PC-9 (cell line): ENCODE measurements around the gene LIN7A. TPM values are rescaled to one million over a fixed set of nuclear protein-coding genes. Genes with fewer than 3 reads are reported as not detected.

ENCODE experiments used
- BruUV-seq: library from RNA; stranded (reverse); fragments of 400-500 nt; replicated peaks from 2 replicates; lab custom pipeline; 2021; lab: Mats Ljungman, UMichigan
- CTCF ChIA-PET: fragments of 300-600 bp; sonication (Branson Sonifier 250); formaldehyde crosslinking; loops from one replicate; lab custom pipeline; 2022; ENCODE audit warnings: antibody characterized with exemption; lab: Charles Lee
- POLR2A ChIA-PET: fragments of 300-600 bp; sonication (Branson Sonifier 250); formaldehyde crosslinking; loops from one replicate; lab custom pipeline; 2022; ENCODE audit warnings: antibody characterized with exemption; ENCODE audit not compliant: unreplicated experiment; lab: Charles Lee
- DNase-seq, 2 experiments: peaks; one replicate each; pipeline versions ENCODE4 v3.0.0 to v3.0.0-alpha.2; 2015 to 2022; ENCODE audit warnings: mixed read lengths in 1 of 2
- H2AFZ ChIP-seq: fragments of 200-600 bp; sonication (generic); 2 replicates; pipeline ENCODE4 v1.8.1; 2017; ENCODE audit warnings: antibody characterized with exemption
- H3F3A ChIP-seq: fragments of 200-600 bp; sonication (generic); 2 replicates; pipeline ENCODE4 v1.8.1; 2017; ENCODE audit warnings: antibody characterized with exemption, mild to moderate bottlenecking, low read depth; ENCODE audit not compliant: insufficient read depth
- H3K27ac ChIP-seq: fragments of 200-600 bp; sonication (generic); 2 replicates; pipeline ENCODE4 v1.6.1; 2016; ENCODE audit warnings: mixed run types
- H3K27me3 ChIP-seq: fragments of 200-600 bp; sonication (generic); 2 replicates; pipeline ENCODE4 v1.6.1; 2016; ENCODE audit warnings: low read depth, mixed run types; ENCODE audit not compliant: insufficient read depth
- H3K36me3 ChIP-seq: fragments of 200-600 bp; sonication (generic); 2 replicates; pipeline ENCODE4 v1.6.1; 2016; ENCODE audit warnings: low read depth, mixed run types
- H3K4me1 ChIP-seq: fragments of 200-600 bp; sonication (generic); replicated peaks from 2 replicates; pipeline ENCODE4 v1.6.1; 2016; ENCODE audit warnings: mixed run types; ENCODE audit not compliant: insufficient read depth
- H3K4me2 ChIP-seq: fragments of 200-600 bp; sonication (generic); 2 replicates; pipeline ENCODE4 v1.6.1; 2017; ENCODE audit warnings: mixed run types
- H3K4me3 ChIP-seq: fragments of 200-600 bp; sonication (generic); 2 replicates; pipeline ENCODE4 v1.6.1; 2016; ENCODE audit warnings: mixed run types
- H3K79me2 ChIP-seq: fragments of 200-600 bp; sonication (generic); 2 replicates; pipeline ENCODE4 v1.6.1; 2017; ENCODE audit warnings: low read depth, mixed run types
- H3K9me2 ChIP-seq: fragments of 200-600 bp; sonication (generic); 2 replicates; pipeline ENCODE4 v1.8.1; 2017; ENCODE audit warnings: mild to moderate bottlenecking; ENCODE audit not compliant: insufficient read depth
- H3K9me3 ChIP-seq: fragments of 200-600 bp; sonication (generic); 2 replicates; pipeline ENCODE4 v1.8.1; 2016; ENCODE audit warnings: low read depth; ENCODE audit not compliant: insufficient read depth
- H4K20me1 ChIP-seq: fragments of 200-600 bp; sonication (generic); 2 replicates; pipeline ENCODE4 v1.8.1; 2017; ENCODE audit not compliant: insufficient read depth
- EZH2 ChIP-seq: fragments of 200-600 bp; sonication (generic); IDR thresholded peaks from 2 replicates; pipeline ENCODE4 v1.8.0; 2017; ENCODE audit warnings: antibody characterized with exemption, low read depth
- intact Hi-C: fragments of 100-400 bp; cut with micrococcal nuclease; formaldehyde crosslinking; loops from one replicate; pipeline ENCODE4 v1.10.0; 2022; ENCODE audit not compliant: unreplicated experiment
- total RNA-seq: library from RNA; stranded (reverse); gene quantifications from 2 replicates; pipeline ENCODE4 v1.2.3, GENCODE V29; 2021
- TF ChIP-seq, protein P1 (sequence below): fragments of 200-600 bp; sonication (generic); conservative IDR thresholded peaks from 2 replicates; pipeline ENCODE4 v1.6.1; 2017; ENCODE audit warnings: mixed run types, antibody characterized with exemption, mild to moderate bottlenecking, moderate library complexity

The LIN7A gene
- total RNA-seq, 1 experiment from 2014 or later = not detected

DNA sequence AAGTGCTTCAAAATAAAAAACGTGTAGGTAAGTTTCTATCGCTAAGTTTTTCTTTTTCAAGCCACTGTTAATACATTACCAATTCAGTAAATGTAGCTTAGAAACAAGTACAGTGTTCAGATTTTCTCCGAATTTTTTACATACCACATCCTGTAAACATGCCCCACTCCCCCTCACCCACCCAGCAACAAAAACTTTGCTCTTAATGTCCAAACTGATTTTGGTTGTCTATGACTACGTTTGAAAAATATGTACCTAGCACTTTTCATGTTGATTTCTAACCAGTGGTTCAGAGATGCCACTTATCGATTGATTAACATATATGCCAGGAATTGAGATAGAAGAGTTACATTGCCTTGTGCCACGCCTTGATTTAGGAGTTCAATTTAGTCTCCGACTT is 663 bp upstream of the LIN7A start:
- TF ChIP-seq, protein P1, sequence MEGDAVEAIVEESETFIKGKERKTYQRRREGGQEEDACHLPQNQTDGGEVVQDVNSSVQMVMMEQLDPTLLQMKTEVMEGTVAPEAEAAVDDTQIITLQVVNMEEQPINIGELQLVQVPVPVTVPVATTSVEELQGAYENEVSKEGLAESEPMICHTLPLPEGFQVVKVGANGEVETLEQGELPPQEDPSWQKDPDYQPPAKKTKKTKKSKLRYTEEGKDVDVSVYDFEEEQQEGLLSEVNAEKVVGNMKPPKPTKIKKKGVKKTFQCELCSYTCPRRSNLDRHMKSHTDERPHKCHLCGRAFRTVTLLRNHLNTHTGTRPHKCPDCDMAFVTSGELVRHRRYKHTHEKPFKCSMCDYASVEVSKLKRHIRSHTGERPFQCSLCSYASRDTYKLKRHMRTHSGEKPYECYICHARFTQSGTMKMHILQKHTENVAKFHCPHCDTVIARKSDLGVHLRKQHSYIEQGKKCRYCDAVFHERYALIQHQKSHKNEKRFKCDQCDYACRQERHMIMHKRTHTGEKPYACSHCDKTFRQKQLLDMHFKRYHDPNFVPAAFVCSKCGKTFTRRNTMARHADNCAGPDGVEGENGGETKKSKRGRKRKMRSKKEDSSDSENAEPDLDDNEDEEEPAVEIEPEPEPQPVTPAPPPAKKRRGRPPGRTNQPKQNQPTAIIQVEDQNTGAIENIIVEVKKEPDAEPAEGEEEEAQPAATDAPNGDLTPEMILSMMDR = no peak
- no peak for TF ChIP-seq EZH2
- ChIA-PET POLR2A (no interaction called here), CTCF (no interaction called here)
- Histone ChIP-seq H2AFZ (no peak overlapping the region), H3F3A (no peaks in the 10 kb centered on the region), H3K4me1 (no peaks in the 10 kb centered on the region), H3K79me2 (no peaks in the 10 kb centered on the region), H3K4me3 (no peak overlapping the region), H3K9me3 (no peaks in the 10 kb centered on the region), H3K9me2 (no peaks in the 10 kb centered on the region), H4K20me1 (no peaks in the 10 kb centered on the region), H3K27ac (no peak overlapping the region), H3K36me3 (no peaks in the 10 kb centered on the region), H3K27me3 (peaks cover 9% of the 10 kb centered on the region), H3K4me2 (no peak overlapping the region)
- DNase-seq = no peak
- intact Hi-C loops = loop anchor here (10.0 kb wide), 1 partner anchor 104 kb away; no protein-coding TSS in a partner anchor
- no TSS peak for BruUV-seq

DNA sequence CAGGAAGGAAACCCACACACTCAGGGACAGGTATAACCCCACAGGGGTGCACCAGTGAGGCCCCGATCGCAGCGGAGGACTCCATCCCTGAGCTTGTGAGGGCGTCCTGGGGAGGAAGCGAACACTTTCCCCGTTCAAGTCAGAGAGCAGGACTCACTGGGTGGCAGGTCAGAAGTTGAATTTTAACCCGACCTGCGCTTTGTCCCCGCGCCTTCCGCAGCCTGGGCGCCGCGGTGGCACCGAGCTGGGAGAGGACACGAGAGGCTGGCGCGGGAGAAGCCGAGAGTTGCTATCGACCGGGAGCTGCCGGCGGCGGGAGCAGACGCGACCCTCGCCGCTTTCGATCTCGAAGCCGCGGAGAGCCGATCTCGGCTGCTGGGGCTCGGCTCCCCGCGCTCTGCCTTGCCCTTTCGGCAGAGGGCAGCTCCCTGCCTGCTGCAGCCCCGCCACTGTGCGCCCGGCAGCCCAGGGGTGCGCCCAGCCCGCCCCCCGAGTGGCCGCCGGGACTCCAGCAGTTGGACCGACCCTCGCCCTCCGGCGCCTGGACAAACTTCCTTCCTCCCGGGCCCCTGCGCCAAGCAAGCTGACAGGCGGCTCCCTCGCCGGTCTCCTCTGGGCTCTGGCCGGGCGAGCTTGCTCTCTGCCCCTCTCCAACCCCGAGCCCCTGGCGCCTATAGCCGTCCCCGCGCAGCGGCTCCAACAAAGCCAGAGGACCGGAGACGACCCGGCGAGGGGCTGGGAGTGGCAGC is 918 bp downstream of the LIN7A start:
- H2AFZ ChIP-seq = peak overlapping the region; percentile 90
- H3K4me1 ChIP-seq = no peaks in the 10 kb centered on the region
- H3K79me2 ChIP-seq = no peaks in the 10 kb centered on the region
- ChIA-PET POLR2A (no interaction called here), CTCF (no interaction called here)
- DNase-seq = peak in 1 of 2 experiments; percentile 30
- H3K27ac ChIP-seq = no peak overlapping the region
- peaks cover 9% of the 10 kb centered on the region for H3K27me3 ChIP-seq
- peak overlapping the region; percentile 67 for H3K4me3 ChIP-seq
- BruUV-seq = no TSS peak
- no peaks in the 10 kb centered on the region for H3K9me2 ChIP-seq
- no peaks in the 10 kb centered on the region for H3K36me3 ChIP-seq
- H4K20me1 ChIP-seq = no peaks in the 10 kb centered on the region
- H3K9me3 ChIP-seq = no peaks in the 10 kb centered on the region
- TF ChIP-seq EZH2 = no peak
- TF ChIP-seq, protein P1 = no peak
- no peaks in the 10 kb centered on the region for H3F3A ChIP-seq
- intact Hi-C loops = loop anchor here (10.0 kb wide), 1 partner anchor 102 kb away; no protein-coding TSS in a partner anchor
- H3K4me2 ChIP-seq = peak overlapping the region; percentile 96

DNA sequence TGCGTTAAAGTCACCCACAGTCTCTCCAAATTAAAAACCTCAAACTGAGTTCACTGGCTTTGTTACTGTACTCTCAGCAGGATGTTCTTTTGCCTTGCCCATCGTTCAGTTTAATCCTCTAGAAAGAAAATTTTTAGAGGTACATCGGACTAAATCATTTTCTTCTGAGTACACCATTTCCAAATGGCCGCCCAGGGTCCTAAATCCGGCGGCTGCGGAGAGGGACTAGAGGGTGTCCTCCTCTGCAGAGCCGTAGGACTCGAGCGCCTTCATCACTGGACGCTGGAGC is 1.4 kb downstream of the LIN7A start:
- no peaks in the 10 kb centered on the region for H3K9me3 ChIP-seq
- peak overlapping the region; percentile 90 for H2AFZ ChIP-seq
- intact Hi-C loops = loop anchor here (10.0 kb wide), 1 partner anchor 101 kb away; no protein-coding TSS in a partner anchor
- no peaks in the 10 kb centered on the region for H3F3A ChIP-seq
- H3K4me2 ChIP-seq = peak overlapping the region; percentile 96
- no peaks in the 10 kb centered on the region for H4K20me1 ChIP-seq
- H3K79me2 ChIP-seq = no peaks in the 10 kb centered on the region
- peak overlapping the region; percentile 67 for H3K4me3 ChIP-seq
- ChIA-PET POLR2A (no interaction called here), CTCF (no interaction called here)
- no peaks in the 10 kb centered on the region for H3K36me3 ChIP-seq
- no TSS peak for BruUV-seq
- TF ChIP-seq, protein P1 = no peak
- TF ChIP-seq EZH2 = no peak
- DNase-seq = no peak
- H3K27me3 ChIP-seq = peaks cover 9% of the 10 kb centered on the region
- H3K27ac ChIP-seq = no peak overlapping the region
- no peaks in the 10 kb centered on the region for H3K9me2 ChIP-seq
- H3K4me1 ChIP-seq = no peaks in the 10 kb centered on the region
